ENCODE results near the gene HTR7.

- TF ChIP-seq EZH2 (IDR thresholded peaks at IDR 0.05) (no peak), POLR2AphosphoS5 (IDR thresholded peaks at IDR 0.05; ENCODE audit: borderline replicate concordance, low read depth, low read length) (no peak)
Measured at GRCh38 chr10:90745565-90745964, 112.3 kb downstream of the HTR7 start.

Data from SK-N-MC (cell line).